Endothelial cell of umbilical vein (primary cell): ENCODE data around the gene PNPLA1. TPM values are rescaled to one million over a fixed set of nuclear protein-coding genes. Genes with fewer than 3 reads are reported as not detected.

Experiments used
- BruUV-seq: library from RNA; stranded (reverse); fragments of 400-500 nt; replicated peaks from 2 replicates; lab custom pipeline; 2021; lab: Mats Ljungman, UMichigan
- CTCF ChIA-PET: fragments of 300-600, 350-600 bp; sonication (Branson Sonifier 250); formaldehyde crosslinking; loops from one replicate; lab custom pipeline; 2021; ENCODE audit warnings: antibody characterized with exemption, inconsistent platforms; lab: Charles Lee
- POLR2A ChIA-PET: fragments of 300-600, 350-600 bp; sonication (Branson Sonifier 250); formaldehyde crosslinking; loops from one replicate; lab custom pipeline; 2021; ENCODE audit warnings: antibody characterized with exemption, inconsistent platforms; lab: Charles Lee
- DNase-seq: peaks from one replicate; pipeline ENCODE4 v3.0.0-alpha.2; 2011; ENCODE audit warnings: low read depth, low spot score
- FAIRE-seq: peaks from 2 replicates; lab custom pipeline; 2011; peaks lifted over from hg19 to GRCh38; lab: Jason Lieb, UNC
- H2AFZ ChIP-seq: 2 replicates; pipeline ENCODE4 v1.6.0; 2012; ENCODE audit warnings: low read depth, low read length, control low read depth, inconsistent platforms
- H3K27ac ChIP-seq: 2 replicates; pipeline ENCODE4 v1.5.1; 2011; ENCODE audit warnings: low read depth, mild to moderate bottlenecking, control low read depth, low read length, moderate library complexity; ENCODE audit not compliant: insufficient read depth
- H3K27me3 ChIP-seq, 2 experiments: 2 replicates each; pipeline versions ENCODE4 v1.6.0 to v1.6.1; 2011; ENCODE audit warnings: low read length in 2 of 2, mixed read lengths in 1 of 2; ENCODE audit not compliant: control insufficient read depth in 2 of 2, insufficient read depth in 2 of 2
- H3K36me3 ChIP-seq, 2 experiments: 2 replicates in 1 of 2; 3 replicates in 1 of 2; pipeline ENCODE4 v1.5.1; 2011; ENCODE audit warnings: low read length in 2 of 2, mild to moderate bottlenecking in 1 of 2, moderate library complexity in 1 of 2; ENCODE audit not compliant: control insufficient read depth in 2 of 2, insufficient read depth in 2 of 2; ENCODE audit errors: extremely low read depth in 1 of 2
- H3K4me1 ChIP-seq: 3 replicates; pipeline ENCODE4 v1.5.1; 2011; ENCODE audit warnings: mild to moderate bottlenecking, low read length; ENCODE audit not compliant: control insufficient read depth, insufficient read depth; ENCODE audit errors: extremely low read depth
- H3K4me2 ChIP-seq: 2 replicates; pipeline ENCODE4 v1.6.1; 2011; ENCODE audit warnings: low read length, control low read depth, mixed read lengths; ENCODE audit not compliant: insufficient read depth
- H3K4me3 ChIP-seq, 3 experiments: fragments of 200-600 bp in 1 of 3; sonication (generic), shearing (Covaris generic) in 1 of 3; replicated peaks in 1 of 3; 2 replicates each; pipeline ENCODE4 v1.5.1; 2011 to 2016; ENCODE audit warnings: control low read depth in 3 of 3, low read length in 3 of 3, mild to moderate bottlenecking in 2 of 3, inconsistent platforms in 1 of 3, low read depth in 1 of 3, moderate library complexity in 1 of 3; ENCODE audit not compliant: insufficient read depth in 1 of 3
- H3K79me2 ChIP-seq: 2 replicates; pipeline ENCODE4 v1.6.0; 2012; ENCODE audit warnings: low read length, inconsistent platforms; ENCODE audit not compliant: control insufficient read depth, insufficient read depth
- H3K9ac ChIP-seq: replicated peaks from 2 replicates; pipeline ENCODE3; 2011; ENCODE audit warnings: low read length, control low read depth; ENCODE audit not compliant: insufficient read depth; ENCODE audit errors: extremely low read depth
- H3K9me1 ChIP-seq: replicated peaks from 3 replicates; pipeline ENCODE4 v1.6.0; 2011; ENCODE audit warnings: mild to moderate bottlenecking, low read length; ENCODE audit not compliant: control insufficient read depth, insufficient read depth; ENCODE audit errors: extremely low read depth
- H3K9me3 ChIP-seq: replicated peaks from 2 replicates; pipeline ENCODE4 v1.5.1; 2012; ENCODE audit warnings: low read length, inconsistent platforms; ENCODE audit not compliant: control insufficient read depth, insufficient read depth
- H4K20me1 ChIP-seq: replicated peaks from 2 replicates; pipeline ENCODE3; 2011; ENCODE audit warnings: mild to moderate bottlenecking, low read length; ENCODE audit not compliant: control insufficient read depth, insufficient read depth; ENCODE audit errors: extremely low read depth
- CTCF ChIP-seq, 2 donors: IDR thresholded peaks; 1 replicate in 1 of 2; 2 replicates in 1 of 2; pipeline ENCODE4 v1.5.1; 2011; ENCODE audit warnings: low read length in 2 of 2, mild to moderate bottlenecking in 2 of 2, moderate library complexity in 2 of 2, control low read depth in 1 of 2, inconsistent platforms in 1 of 2, low read depth in 1 of 2; ENCODE audit not compliant: insufficient read depth in 1 of 2; ENCODE audit errors: extremely low read depth in 1 of 2
- EZH2 ChIP-seq: IDR thresholded peaks from 2 replicates; pipeline ENCODE4 v1.6.1; 2012; ENCODE audit warnings: borderline replicate concordance, low read depth, mild to moderate bottlenecking, moderate library complexity, low read length, inconsistent platforms; ENCODE audit not compliant: severe bottlenecking
- FOS ChIP-seq: IDR thresholded peaks from 2 replicates; pipeline ENCODE4 v1.6.1; 2011; ENCODE audit warnings: mild to moderate bottlenecking, low read length, moderate library complexity, borderline replicate concordance; ENCODE audit not compliant: insufficient read depth
- GATA2 ChIP-seq: IDR thresholded peaks from 2 replicates; pipeline ENCODE4 v1.7.0; 2011; ENCODE audit warnings: low read depth, mild to moderate bottlenecking, moderate library complexity, mixed read lengths, low read length; ENCODE audit not compliant: insufficient read length, insufficient read depth
- JUN ChIP-seq: IDR thresholded peaks from 2 replicates; pipeline ENCODE4 v1.6.1; 2011; ENCODE audit warnings: borderline replicate concordance, low read depth; ENCODE audit not compliant: insufficient read length, insufficient read depth
- MAX ChIP-seq: IDR thresholded peaks from 2 replicates; pipeline ENCODE4 v1.6.1; 2011; ENCODE audit not compliant: insufficient read depth, insufficient read length
- MYC ChIP-seq: IDR thresholded peaks from one replicate; pipeline ENCODE4 v1.6.1; 2011; ENCODE audit warnings: mild to moderate bottlenecking, low read depth, low read length
- POLR2A ChIP-seq: IDR thresholded peaks from 2 replicates; pipeline ENCODE4 v1.6.1; 2012; ENCODE audit warnings: low read depth, mild to moderate bottlenecking, control low read depth, low read length
- POLR2AphosphoS5 ChIP-seq: IDR thresholded peaks from 2 replicates; pipeline ENCODE4 v1.6.1; 2012; ENCODE audit warnings: low read depth, mild to moderate bottlenecking, control low read depth, low read length, moderate library complexity; ENCODE audit not compliant: insufficient read depth
- dilution Hi-C: fragments of 300-500 bp; cut with MboI; formaldehyde crosslinking; loops from one replicate; pipeline ENCODE4 v1.15.0; 2019; ENCODE audit warnings: low sequenced_read_pairs; ENCODE audit not compliant: extremely low pct_ligation_motif_present
- intact Hi-C: fragments of 100-400 bp; cut with micrococcal nuclease; formaldehyde crosslinking; loops from one replicate; pipeline ENCODE4 v1.10.0; 2022
- polyA plus RNA-seq, 4 experiments: library from polyadenylated mRNA; depleted of rRNA in 3 of 4; stranded (reverse) in 3 of 4; unstranded in 1 of 4; fragments of >200 nt; gene quantifications; 2 replicates each; pipeline versions ENCODE4 v1.2.1 to v1.2.3, GENCODE V29; 2011 to 2012; ENCODE audit warnings: missing spikeins in 1 of 4
- total RNA-seq: library from RNA; stranded (reverse); gene quantifications from 2 replicates; pipeline ENCODE4 v1.2.3, GENCODE V29; 2021

PNPLA1 gene
- total and polyA plus RNA-seq, 2 donors (not counting 3 experiments of a cell fraction or from before 2014, with no cell fraction given) = not detected

GRCh38 chr6:36315921-36316320, 46.1 kb downstream of the PNPLA1 start:
- dilution Hi-C loops = no loop called here
- Histone ChIP-seq H3K9me3 (no peaks in the 10 kb centered on the region), H3K27me3 (peaks cover 17 to 20% of the 10 kb centered on the region in 2 experiments), H3K79me2 (no peaks in the 10 kb centered on the region), H3K9me1 (no peaks in the 10 kb centered on the region), H2AFZ (no peak overlapping the region), H3K4me1 (no peaks in the 10 kb centered on the region), H3K9ac (no peak overlapping the region), H3K4me2 (no peak overlapping the region), H4K20me1 (no peaks in the 10 kb centered on the region), H3K4me3 (no peak overlapping the region), H3K27ac (no peak overlapping the region), H3K36me3 (no peaks in the 10 kb centered on the region)
- BruUV-seq = no TSS peak
- DNase-seq (no peak), FAIRE-seq (no peak)
- intact Hi-C loops = no loop called here
- ChIA-PET POLR2A (no interaction called here), CTCF (interaction anchor here (1.0 to 2.3 kb wide), 4 partner anchors 14 to 44 kb away, joined by 3 to 11 read pairs (median 6); no protein-coding TSS in a partner anchor)
- TF ChIP-seq MYC (no peak), CTCF (IDR thresholded peaks at IDR 0.05; ENCODE audit: extremely low read depth in 1 of 2, insufficient read depth in 1 of 2, low read depth in 1 of 2, low read length in 2 of 2) (no peak), POLR2A (no peak), JUN (no peak), MAX (no peak), POLR2AphosphoS5 (no peak), FOS (no peak), GATA2 (no peak), EZH2 (no peak)
